ENCODE measurements around the gene HSCB. TPM values are rescaled to one million over a fixed set of nuclear protein-coding genes. Genes with fewer than 3 reads are reported as not detected.

Gene HSCB
- polyA plus RNA-seq, 1 donor from 2014 or later: 22.4 TPM

GRCh38 chr22:28728002-28728401, 13.8 kb upstream of the HSCB start:
- Histone ChIP-seq H3K9me3 (ENCODE audit: low read length) (no peaks in the 10 kb centered on the region), H3F3A (ENCODE audit: insufficient read depth, low read length, poor library complexity, severe bottlenecking) (no peaks in the 10 kb centered on the region), H3K4me3 (ENCODE audit: low read length) (no peak overlapping the region), H3K27me3 (ENCODE audit: insufficient read depth, low read depth, low read length) (no peaks in the 10 kb centered on the region), H3K79me2 (replicated peaks; ENCODE audit: insufficient read depth, low read length) (no peaks in the 10 kb centered on the region), H2AFZ (ENCODE audit: low read depth, low read length) (no peak overlapping the region), H3K4me2 (ENCODE audit: low read length) (no peak overlapping the region), H3K9me2 (ENCODE audit: insufficient read depth, low read length) (no peaks in the 10 kb centered on the region), H3K9ac (ENCODE audit: low read length) (no peak overlapping the region), H3K27ac (ENCODE audit: low read length) (no peak overlapping the region), H3K36me3 (ENCODE audit: insufficient read depth, low read length) (no peaks in the 10 kb centered on the region), H4K20me1 (ENCODE audit: insufficient read depth) (no peaks in the 10 kb centered on the region)
- TF ChIP-seq CTCF (IDR thresholded peaks at IDR 0.05; ENCODE audit: poor library complexity, severe bottlenecking) (no peak), EP300 (conservative IDR thresholded peaks at IDR 0.05; ENCODE audit: poor library complexity, severe bottlenecking) (no peak), MXI1 (conservative IDR thresholded peaks at IDR 0.05; ENCODE audit: poor library complexity, severe bottlenecking) (no peak), REST (IDR thresholded peaks at IDR 0.05; ENCODE audit: borderline replicate concordance) (no peak), EZH2 (IDR thresholded peaks at IDR 0.05; ENCODE audit: borderline replicate concordance, insufficient read depth, low read length, poor library complexity, severe bottlenecking) (no peak), RAD21 (conservative IDR thresholded peaks at IDR 0.05) (no peak)

GRCh38 chr22:28728621-28729313, 13.1 kb upstream of the HSCB start:
- Histone ChIP-seq H3K9me3 (ENCODE audit: low read length) (no peaks in the 10 kb centered on the region), H3F3A (ENCODE audit: insufficient read depth, low read length, poor library complexity, severe bottlenecking) (no peaks in the 10 kb centered on the region), H3K9me2 (ENCODE audit: insufficient read depth, low read length) (no peaks in the 10 kb centered on the region), H3K9ac (ENCODE audit: low read length) (no peak overlapping the region), H3K79me2 (replicated peaks; ENCODE audit: insufficient read depth, low read length) (no peaks in the 10 kb centered on the region), H4K20me1 (ENCODE audit: insufficient read depth) (no peaks in the 10 kb centered on the region), H2AFZ (ENCODE audit: low read depth, low read length) (no peak overlapping the region), H3K36me3 (ENCODE audit: insufficient read depth, low read length) (no peaks in the 10 kb centered on the region), H3K27ac (ENCODE audit: low read length) (no peak overlapping the region), H3K4me2 (ENCODE audit: low read length) (no peak overlapping the region), H3K4me3 (ENCODE audit: low read length) (no peak overlapping the region), H3K27me3 (ENCODE audit: insufficient read depth, low read depth, low read length) (no peaks in the 10 kb centered on the region)
- TF ChIP-seq REST (IDR thresholded peaks at IDR 0.05; ENCODE audit: borderline replicate concordance): no peak
- TF ChIP-seq TAF1 (IDR thresholded peaks at IDR 0.05; ENCODE audit: low read depth): no peak
- TF ChIP-seq POLR2AphosphoS5 (IDR thresholded peaks at IDR 0.05): no peak
- no peak for TF ChIP-seq RAD21 (conservative IDR thresholded peaks at IDR 0.05)
- no peak for TF ChIP-seq CTCF (IDR thresholded peaks at IDR 0.05; ENCODE audit: poor library complexity, severe bottlenecking)
- no peak for TF ChIP-seq EP300 (conservative IDR thresholded peaks at IDR 0.05; ENCODE audit: poor library complexity, severe bottlenecking)
- no peak for TF ChIP-seq EZH2 (IDR thresholded peaks at IDR 0.05; ENCODE audit: borderline replicate concordance, insufficient read depth, low read length, poor library complexity, severe bottlenecking)
- no peak for TF ChIP-seq SMC3 (conservative IDR thresholded peaks at IDR 0.05; ENCODE audit: poor library complexity)
- no peak for TF ChIP-seq MXI1 (conservative IDR thresholded peaks at IDR 0.05; ENCODE audit: poor library complexity, severe bottlenecking)

Data from neural cell (in vitro differentiated cells).